Measurements from ENCODE around the gene ATG14.

ATG14 gene

DNA sequence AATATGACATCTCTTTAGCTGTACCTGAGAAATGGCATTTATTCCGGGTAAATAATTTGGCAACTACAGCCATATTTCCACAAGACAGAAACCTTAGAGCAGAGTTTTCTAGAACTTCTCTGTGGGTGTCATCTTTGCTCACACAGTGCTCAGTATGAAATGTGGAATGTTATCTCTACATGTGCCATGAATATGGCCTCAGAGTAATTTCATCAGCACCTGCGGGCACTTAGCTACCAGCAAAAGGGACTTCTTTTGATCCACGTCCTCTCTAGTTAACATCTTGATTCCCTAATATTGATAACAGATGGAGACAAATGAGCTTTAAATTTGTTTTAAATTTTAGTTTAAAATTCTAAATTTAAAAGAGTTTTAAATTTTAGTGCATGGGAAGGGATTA is 2.9 kb upstream of the ATG14 start:
- TF ChIP-seq, protein P1, sequence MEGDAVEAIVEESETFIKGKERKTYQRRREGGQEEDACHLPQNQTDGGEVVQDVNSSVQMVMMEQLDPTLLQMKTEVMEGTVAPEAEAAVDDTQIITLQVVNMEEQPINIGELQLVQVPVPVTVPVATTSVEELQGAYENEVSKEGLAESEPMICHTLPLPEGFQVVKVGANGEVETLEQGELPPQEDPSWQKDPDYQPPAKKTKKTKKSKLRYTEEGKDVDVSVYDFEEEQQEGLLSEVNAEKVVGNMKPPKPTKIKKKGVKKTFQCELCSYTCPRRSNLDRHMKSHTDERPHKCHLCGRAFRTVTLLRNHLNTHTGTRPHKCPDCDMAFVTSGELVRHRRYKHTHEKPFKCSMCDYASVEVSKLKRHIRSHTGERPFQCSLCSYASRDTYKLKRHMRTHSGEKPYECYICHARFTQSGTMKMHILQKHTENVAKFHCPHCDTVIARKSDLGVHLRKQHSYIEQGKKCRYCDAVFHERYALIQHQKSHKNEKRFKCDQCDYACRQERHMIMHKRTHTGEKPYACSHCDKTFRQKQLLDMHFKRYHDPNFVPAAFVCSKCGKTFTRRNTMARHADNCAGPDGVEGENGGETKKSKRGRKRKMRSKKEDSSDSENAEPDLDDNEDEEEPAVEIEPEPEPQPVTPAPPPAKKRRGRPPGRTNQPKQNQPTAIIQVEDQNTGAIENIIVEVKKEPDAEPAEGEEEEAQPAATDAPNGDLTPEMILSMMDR (IDR thresholded peaks at IDR 0.05), result no peak

DNA sequence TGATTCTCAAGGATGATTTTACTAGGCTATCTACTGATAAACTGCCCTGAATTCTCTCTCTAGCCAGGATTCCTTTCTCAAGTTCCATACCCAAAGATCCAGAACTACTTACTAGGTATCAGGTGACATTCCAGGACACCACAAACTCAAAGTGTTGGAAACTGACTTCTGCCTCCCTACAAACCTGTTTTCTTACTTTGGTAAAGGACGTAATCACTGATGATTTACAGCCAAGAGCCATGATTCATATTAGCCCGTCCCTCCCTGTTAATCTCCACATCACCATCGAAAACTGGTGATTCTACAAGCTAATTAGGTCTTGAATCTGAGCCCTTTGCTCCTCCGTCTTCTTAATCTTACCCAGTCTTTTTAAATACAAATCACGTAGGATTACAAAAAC is 1.0 kb upstream of the ATG14 start:
- TF ChIP-seq, protein P1 (IDR thresholded peaks at IDR 0.05), result no peak

DNA sequence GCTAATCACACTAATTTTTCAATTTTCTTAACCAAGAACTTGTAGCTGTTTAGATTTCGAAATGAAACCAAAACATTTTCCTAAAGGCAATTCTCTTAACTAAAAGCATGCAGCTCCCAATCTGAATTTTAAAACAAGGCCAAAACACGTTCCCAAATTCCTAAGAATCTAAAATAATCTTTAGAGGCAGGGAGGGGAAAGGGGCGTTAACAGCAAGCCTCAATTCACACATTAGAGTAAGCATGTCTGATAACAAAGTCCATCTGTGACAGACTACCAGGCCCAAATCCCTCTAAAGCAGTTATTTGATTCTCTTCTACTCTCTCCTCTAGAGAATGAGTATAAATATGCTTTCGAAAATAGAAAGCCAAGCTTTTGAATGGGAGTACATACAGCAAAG is 754 bp downstream of the ATG14 start:
- TF ChIP-seq, protein P1 (IDR thresholded peaks at IDR 0.05), result no peak

DNA sequence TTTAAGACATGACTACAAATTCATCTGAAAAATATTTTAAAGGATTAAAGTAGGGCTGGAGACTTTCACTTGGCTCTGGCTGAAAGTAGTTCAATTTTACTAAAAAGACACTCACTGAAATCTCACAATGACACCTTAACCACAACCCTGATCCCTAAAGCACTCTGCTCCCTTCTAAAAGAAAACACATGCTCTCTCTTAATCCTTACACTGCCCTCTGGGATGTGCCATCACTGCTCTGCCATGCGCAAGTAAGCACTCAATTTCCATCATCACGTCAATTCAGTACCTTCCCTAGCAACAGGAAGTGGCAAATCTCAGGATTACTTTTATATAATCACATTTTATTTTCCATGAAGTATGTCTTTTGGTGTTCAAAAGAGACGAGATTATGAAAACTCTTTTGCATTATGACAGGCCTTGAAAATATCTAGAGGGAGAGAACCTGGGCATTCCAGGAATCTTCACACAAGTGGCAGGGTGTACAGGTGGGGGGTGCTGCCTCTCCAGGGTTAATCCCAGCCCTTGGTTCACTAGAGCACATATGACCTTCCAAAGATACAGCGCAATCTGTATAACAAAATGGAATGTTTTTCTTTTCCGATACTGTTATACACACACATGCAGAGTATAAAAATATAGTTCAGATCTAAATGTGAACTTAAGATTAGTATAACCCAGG is 7.3 kb downstream of the ATG14 start:
- TF ChIP-seq, protein P1 (IDR thresholded peaks at IDR 0.05), result no peak

DNA sequence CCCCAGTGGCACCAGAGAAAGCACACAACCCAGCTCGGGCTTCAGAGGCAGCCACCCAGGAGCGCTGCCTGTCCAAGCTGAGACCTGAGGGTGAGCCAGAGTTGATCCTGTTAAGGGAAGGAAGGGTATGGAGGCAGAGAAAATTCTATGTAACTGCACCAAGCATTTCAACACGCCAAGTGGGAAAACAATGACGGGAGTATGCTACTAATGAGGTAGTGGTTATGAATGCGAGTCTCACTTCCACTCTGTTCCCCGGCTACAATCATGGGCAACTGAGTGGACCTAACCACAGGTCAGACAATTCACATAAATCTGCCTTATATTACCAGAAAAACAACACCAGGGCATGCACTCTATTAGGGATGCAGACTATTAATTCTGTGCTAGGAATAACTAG is 9.9 kb downstream of the ATG14 start:
- TF ChIP-seq, protein P1 (IDR thresholded peaks at IDR 0.05), result no peak

DNA sequence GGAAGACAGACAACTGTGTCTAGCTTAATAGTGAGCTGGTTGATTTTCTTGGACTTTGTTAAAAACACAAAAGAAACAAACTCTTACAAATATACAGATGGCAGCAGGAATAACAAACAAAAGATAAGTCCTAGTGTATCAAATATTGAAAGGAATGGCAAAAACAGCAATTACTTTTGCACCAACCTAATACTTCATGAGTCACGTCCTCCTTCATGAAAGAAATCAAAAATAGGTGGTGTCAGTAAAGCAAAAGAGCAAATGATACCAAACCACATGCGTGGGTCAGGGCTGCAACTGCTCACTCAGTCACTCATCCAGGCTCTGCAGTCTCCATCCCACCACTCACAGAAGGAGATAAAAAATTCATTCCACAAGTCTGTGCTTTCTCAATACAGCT is 11.8 kb downstream of the ATG14 start:
- TF ChIP-seq, protein P1 (IDR thresholded peaks at IDR 0.05), result no peak

DNA sequence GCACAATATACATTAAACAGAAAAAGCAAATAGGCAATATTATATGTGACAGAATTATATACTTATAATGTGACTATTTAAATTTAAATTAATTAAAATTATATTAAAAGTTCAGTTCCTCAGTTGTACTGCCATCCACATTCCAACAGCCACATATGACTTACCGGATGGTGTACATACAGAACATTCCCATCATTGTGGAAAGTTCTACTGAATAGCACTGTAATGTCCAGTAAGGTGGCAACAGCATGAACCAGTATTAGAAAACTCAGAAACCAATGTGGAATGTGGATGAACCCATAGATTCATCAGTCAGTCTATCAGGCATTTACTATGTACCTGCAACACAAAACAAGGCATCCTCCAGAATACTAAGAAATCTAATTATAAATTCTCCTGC is 12.4 kb downstream of the ATG14 start:
- TF ChIP-seq, protein P1 (IDR thresholded peaks at IDR 0.05), result no peak

DNA sequence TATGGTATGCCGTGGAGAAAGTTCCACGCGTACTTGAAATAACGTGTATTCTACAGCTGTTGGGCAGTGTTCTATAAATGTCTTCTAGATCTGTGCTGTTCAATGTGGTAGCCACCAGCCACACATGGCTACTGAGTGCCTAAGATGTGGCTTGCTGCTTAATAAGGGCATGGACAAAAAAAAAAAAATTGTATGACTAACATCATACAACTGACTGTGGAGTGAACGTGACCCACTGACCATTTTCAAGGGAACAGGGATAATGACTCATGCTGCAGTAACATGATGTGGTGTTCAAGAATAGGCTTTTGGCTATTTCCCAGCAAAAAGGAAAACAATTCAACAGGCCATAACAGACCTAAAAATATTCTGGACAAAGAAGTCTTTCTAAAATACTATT is 13.0 kb downstream of the ATG14 start:
- TF ChIP-seq, protein P1 (IDR thresholded peaks at IDR 0.05), result no peak

All from LNCAP (cell line).